Left colon (tissue), 2 donors: ENCODE results near the gene PLXDC2. TPM values are rescaled to one million over a fixed set of nuclear protein-coding genes. Genes with fewer than 3 reads are reported as not detected.

Source experiments
- ATAC-seq: fragments of 200-7000 bp; cut with Tn5 transposase; one replicate; pipeline ENCODE4 v1.9.1; 2020; ENCODE audit warnings: mild to moderate bottlenecking, moderate library complexity
- DNase-seq, 2 donors: peaks; one replicate each; pipeline ENCODE4 v3.0.0-alpha.2; 2020
- intact Hi-C, 2 donors: fragments of 100-400 bp; cut with DNase I in 1 of 2; cut with micrococcal nuclease in 1 of 2; formaldehyde crosslinking; loops; one replicate each; pipeline versions ENCODE4 v1.11.2 to v1.14.0; 2022; cut with DNase I, micrococcal nuclease
- total RNA-seq, 2 donors: library from RNA; stranded (reverse); fragmentation: NEBNext Ultra II Directional; extraction: Animal tissue kit (Norgen Biotek cat#: 25700); gene quantifications; one replicate each; pipeline ENCODE4 v1.2.1, GENCODE V29; 2021
- donor health status: DM: no; HTN: no; CAD: no.
- donor health status: DM: yes; HTN: yes; CAD: no.

PLXDC2 gene
- total RNA-seq, 2 donors from 2014 or later, result 28.1 to 37.3 TPM

- no peak for DNase-seq
- intact Hi-C loops, result no loop called here
- no peak for ATAC-seq
Observed at GRCh38 chr10:20254078-20254477, 437.8 kb downstream of the PLXDC2 start.

- no peak for DNase-seq
- intact Hi-C loops, result no loop called here
- ATAC-seq, result no peak
Observed at GRCh38 chr10:20254497-20254896, 438.3 kb downstream of the PLXDC2 start.

- DNase-seq, result no peak
- intact Hi-C loops, result no loop called here
- no peak for ATAC-seq
Observed at GRCh38 chr10:20256969-20257368, 440.7 kb downstream of the PLXDC2 start.

- DNase-seq, result no peak
- intact Hi-C loops, result no loop called here
- no peak for ATAC-seq
Observed at GRCh38 chr10:20257422-20257821, 441.2 kb downstream of the PLXDC2 start.

GRCh38 chr10:20265146-20265545, 448.9 kb downstream of the PLXDC2 start:
- intact Hi-C loops, result no loop called here
- no peak for ATAC-seq
- no peak for DNase-seq

- DNase-seq (no peak), ATAC-seq (no peak)
- intact Hi-C loops, result no loop called here
Observed at GRCh38 chr10:20267734-20268133, 451.5 kb downstream of the PLXDC2 start.

GRCh38 chr10:20271490-20271889, 455.3 kb downstream of the PLXDC2 start:
- DNase-seq, result no peak
- intact Hi-C loops, result no loop called here
- no peak for ATAC-seq

- DNase-seq, result no peak
- no peak for ATAC-seq
- intact Hi-C loops, result no loop called here
Observed at GRCh38 chr10:20272608-20273007, 456.4 kb downstream of the PLXDC2 start.

GRCh38 chr10:20274571-20274970, 458.3 kb downstream of the PLXDC2 start:
- no peak for DNase-seq
- ATAC-seq, result no peak
- intact Hi-C loops, result no loop called here

GRCh38 chr10:20276127-20276979, 460.1 kb downstream of the PLXDC2 start:
- no peak for ATAC-seq
- intact Hi-C loops, result no loop called here
- no peak for DNase-seq

GRCh38 chr10:20277820-20278219, 461.6 kb downstream of the PLXDC2 start:
- ATAC-seq, result no peak
- DNase-seq, result no peak
- intact Hi-C loops, result no loop called here

- intact Hi-C loops, result no loop called here
- ATAC-seq, result no peak
Observed at GRCh38 chr10:20281579-20281978, 465.3 kb downstream of the PLXDC2 start.

GRCh38 chr10:20287586-20287985, 471.4 kb downstream of the PLXDC2 start:
- ATAC-seq (no peak), DNase-seq (no peak)
- intact Hi-C loops, result no loop called here

More at GRCh38 chr10:20281579-20281978, 465.3 kb downstream of the PLXDC2 start:
- no peak for DNase-seq

GRCh38 chr10:20288060-20288459, 471.8 kb downstream of the PLXDC2 start:
- ATAC-seq, result no peak
- intact Hi-C loops, result no loop called here
- DNase-seq, result no peak

GRCh38 chr10:20289070-20289828, 473.0 kb downstream of the PLXDC2 start:
- intact Hi-C loops, result no loop called here
- no peak for DNase-seq
- no peak for ATAC-seq

- peak; percentile 24 for ATAC-seq
- DNase-seq, result no peak
- intact Hi-C loops, result no loop called here
Observed at GRCh38 chr10:20298417-20298816, 482.2 kb downstream of the PLXDC2 start.

GRCh38 chr10:20299034-20299736, 483.0 kb downstream of the PLXDC2 start:
- intact Hi-C loops, result no loop called here
- ATAC-seq (no peak), DNase-seq (no peak)

GRCh38 chr10:20300735-20301134, 484.5 kb downstream of the PLXDC2 start:
- intact Hi-C loops, result no loop called here
- ATAC-seq (no peak), DNase-seq (no peak)

- intact Hi-C loops, result no loop called here
- ATAC-seq (no peak), DNase-seq (no peak)
Observed at GRCh38 chr10:20302033-20302432, 485.8 kb downstream of the PLXDC2 start.
